ENCODE measurements around the gene EIF4E3.

DNA sequence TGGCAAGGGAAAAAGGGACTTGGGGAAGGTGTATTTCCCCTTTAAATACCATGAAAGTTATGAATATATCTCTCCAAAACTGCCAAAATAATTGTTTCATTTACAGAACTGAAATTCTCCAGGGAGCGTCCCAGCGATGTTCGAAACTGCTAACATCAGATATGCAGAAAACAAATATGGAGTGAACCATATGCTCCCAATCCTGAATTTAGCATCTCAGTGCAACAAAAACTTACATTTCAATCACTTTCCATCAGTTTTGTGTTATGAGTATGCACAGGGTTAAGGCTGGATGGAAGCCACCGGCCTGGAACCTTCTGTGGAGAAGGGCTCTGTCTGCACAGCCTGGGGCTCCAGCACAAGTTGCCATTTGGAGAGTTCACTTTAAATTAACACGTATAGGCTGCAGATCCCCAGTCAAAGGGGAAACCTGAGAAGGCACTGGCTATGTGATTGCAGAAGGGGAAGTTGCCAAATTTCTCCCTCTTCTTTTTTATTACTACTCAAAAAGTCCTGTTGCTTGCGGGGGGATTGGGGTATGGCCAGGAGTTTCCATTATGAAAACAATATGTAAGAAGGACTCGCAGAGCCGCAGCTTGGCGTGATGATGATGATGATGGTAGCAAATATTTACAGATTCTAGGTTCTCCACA is 84.7 kb downstream of the EIF4E3 start:
- TF ChIP-seq CTCF (conservative IDR thresholded peaks at IDR 0.05 in 1 of 2, IDR thresholded peaks at IDR 0.05 in 1 of 2; ENCODE audit: low read depth in 1 of 2, low read length in 2 of 2) (no peak), EZH2 (IDR thresholded peaks at IDR 0.05; ENCODE audit: low read length, missing control alignments) (no peak)
